Measurements from ENCODE around the gene FRY. TPM values are rescaled to one million over a fixed set of nuclear protein-coding genes. Genes with fewer than 3 reads are reported as not detected.

FRY gene
- total and polyA plus RNA-seq, 9 of the 15 experiments (the other 6 are each of a cell fraction or from before 2014, with no cell fraction given): 0.03 to 0.31 (median 0.11) TPM; not detected in 3

- Histone ChIP-seq H3K9me1 (ENCODE audit: control insufficient read depth, insufficient read depth, low read length) (no peaks in the 10 kb centered on the region), H4K20me1 (replicated peaks; ENCODE audit: control insufficient read depth, insufficient read depth, low read length) (no peaks in the 10 kb centered on the region), H3K4me1 (replicated peaks in 1 of 2; ENCODE audit: control insufficient read depth in 2 of 2, insufficient read depth in 2 of 2, low read length in 2 of 2) (no peaks in the 10 kb centered on the region), H3K4me3 (no peak overlapping the region), H3K79me2 (ENCODE audit: control insufficient read depth, insufficient read depth, low read length) (no peaks in the 10 kb centered on the region), H3K9me3 (replicated peaks; ENCODE audit: control insufficient read depth, insufficient read depth, low read depth, low read length) (no peaks in the 10 kb centered on the region), H3K27ac (ENCODE audit: extremely low read depth, low read depth, low read length) (no peak overlapping the region), H2AFZ (ENCODE audit: low read depth, low read length) (no peak overlapping the region), H3K4me2 (ENCODE audit: insufficient read depth, low read length) (no peak overlapping the region), H3K36me3 (ENCODE audit: control insufficient read depth, insufficient read depth, low read length) (no peaks in the 10 kb centered on the region), H3K9ac (ENCODE audit: insufficient read depth in 1 of 2, low read depth in 2 of 2, low read length in 2 of 2) (no peak overlapping the region), H3K27me3 (ENCODE audit: control insufficient read depth in 2 of 2, insufficient read depth in 2 of 2, low read length in 2 of 2) (no peaks in the 10 kb centered on the region; a peak in 1 of 5 replicates)
- CTCF ChIA-PET (ENCODE audit: low intra/inter-chr PET ratio): no interaction called here
- no peak for DNase-seq (ENCODE audit: extremely low read depth in 1 of 4, low spot score in 3 of 4)
- no TSS peak for BruUV-seq (replicated peaks)
- no peak for FAIRE-seq
- intact Hi-C loops (cut with micrococcal nuclease): no loop called here
- in situ Hi-C loops (cut with MboI): no loop called here
- 1% methylated on average over 7 of the region's 7 CpGs for WGBS (ENCODE audit: insufficient coverage, low coverage, missing lambda C conversion rate)
- TF ChIP-seq RB1 (IDR thresholded peaks at IDR 0.05; ENCODE audit: low read depth) (no peak), FOSL1 (tag; conservative IDR thresholded peaks at IDR 0.05) (no peak), ZNF121 (CRISPR knock-in tag; conservative IDR thresholded peaks at IDR 0.05) (no peak), CTBP1 (IDR thresholded peaks at IDR 0.05; ENCODE audit: borderline replicate concordance) (no peak), CCAR2 (IDR thresholded peaks at IDR 0.05; ENCODE audit: low read depth, low read length) (no peak), ATF6 (CRISPR knock-in tag; IDR thresholded peaks at IDR 0.05) (no peak), MCM7 (IDR thresholded peaks at IDR 0.05) (no peak), PCBP2 (IDR thresholded peaks at IDR 0.05; ENCODE audit: low read depth, low read length, poor library complexity, severe bottlenecking) (no peak), FIP1L1 (IDR thresholded peaks at IDR 0.05; ENCODE audit: low read depth, low read length, poor library complexity, severe bottlenecking) (no peak), ZNF384 (IDR thresholded peaks at IDR 0.05; ENCODE audit: low read depth, low read length) (no peak), ZNF785 (CRISPR knock-in tag; IDR thresholded peaks at IDR 0.05) (no peak), ZNF174 (CRISPR knock-in tag; IDR thresholded peaks at IDR 0.05) (no peak), RHOXF2B (CRISPR knock-in tag; conservative IDR thresholded peaks at IDR 0.05) (no peak), JUND (IDR thresholded peaks at IDR 0.05; ENCODE audit: borderline replicate concordance, low read depth, low read length) (no peak), JUND (tag; IDR thresholded peaks at IDR 0.05; ENCODE audit: borderline replicate concordance, low read depth, low read length) (no peak), FOXP1 (CRISPR knock-in tag; IDR thresholded peaks at IDR 0.05) (no peak), HDAC8 (tag; IDR thresholded peaks at IDR 0.05) (no peak), HNRNPLL (IDR thresholded peaks at IDR 0.05; ENCODE audit: low read depth, low read length, poor library complexity, severe bottlenecking) (no peak)
- ATAC-seq: no peak
- POLR2A ChIA-PET: no interaction called here
Observed at GRCh38 chr13:32127691-32128090, 96.1 kb downstream of the FRY start.

All from K562 (cell line).